ENCODE results near the gene FKBP7. TPM values are rescaled to one million over a fixed set of nuclear protein-coding genes. Genes with fewer than 3 reads are reported as not detected.

The FKBP7 gene
- total and polyA plus RNA-seq, 2 of the 13 experiments (the other 11 are each of a cell fraction or from before 2014, with no cell fraction given) = 12.4 to 14.8 TPM

- TF ChIP-seq FOXJ3 (CRISPR knock-in tag; IDR thresholded peaks at IDR 0.05; ENCODE audit: borderline replicate concordance) = peak; percentile 30; the same call in 1 of the 2 replicates
- TF ChIP-seq TFDP2 (CRISPR knock-in tag; IDR thresholded peaks at IDR 0.05) = peak; percentile 83
- TF ChIP-seq HDAC6 (IDR thresholded peaks at IDR 0.05; ENCODE audit: low read depth, low read length) = no peak
- no peak for TF ChIP-seq ZNF562 (CRISPR knock-in tag; IDR thresholded peaks at IDR 0.05; ENCODE audit: borderline replicate concordance)
- no peak for TF ChIP-seq ZNF17 (CRISPR knock-in tag; IDR thresholded peaks at IDR 0.05)
- peak; percentile 88 for TF ChIP-seq ZBTB7B (CRISPR knock-in tag; IDR thresholded peaks at IDR 0.05)
- TF ChIP-seq SPEN (CRISPR knock-in tag; IDR thresholded peaks at IDR 0.05; ENCODE audit: low read depth) = 0 out of 2 replicates have a peak, but pooled peaks have one; percentile 47
- TF ChIP-seq ARHGAP35 (CRISPR knock-in tag; IDR thresholded peaks at IDR 0.05; ENCODE audit: borderline replicate concordance) = 0 out of 2 replicates have a peak, but pooled peaks have one; percentile 35
- TF ChIP-seq SAP130 (CRISPR knock-in tag; IDR thresholded peaks at IDR 0.05; ENCODE audit: low read depth) = peak; percentile 68
- 0 out of 2 replicates have a peak, but pooled peaks have one; percentile 42 for TF ChIP-seq TBX2 (CRISPR knock-in tag; IDR thresholded peaks at IDR 0.05; ENCODE audit: borderline replicate concordance)
- peak; percentile 99 for TF ChIP-seq XRCC5 (optimal IDR thresholded peaks at IDR 0.05; ENCODE audit: low read length)
- TF ChIP-seq DNMT3B (CRISPR knock-in tag; conservative IDR thresholded peaks at IDR 0.05) = 0 out of 2 replicates have a peak, but pooled peaks have one; percentile 21
- TF ChIP-seq NR2F6 (IDR thresholded peaks at IDR 0.05) = no peak
- peak; percentile 40; the same call in 1 of the 2 replicates for TF ChIP-seq NR2F6 (CRISPR knock-in tag; IDR thresholded peaks at IDR 0.05)
- 0 out of 2 replicates have a peak, but pooled peaks have one; percentile 40 for TF ChIP-seq ZNF607 (CRISPR knock-in tag; IDR thresholded peaks at IDR 0.05; ENCODE audit: borderline replicate concordance)
- peak; percentile 60; the same call in 1 of the 2 replicates for TF ChIP-seq ZBTB20 (CRISPR knock-in tag; IDR thresholded peaks at IDR 0.05; ENCODE audit: borderline replicate concordance, low read depth)
- TF ChIP-seq KLF9 (CRISPR knock-in tag; IDR thresholded peaks at IDR 0.05; ENCODE audit: low read depth) = peak; percentile 79; the same call in 1 of the 2 replicates
- no peak for TF ChIP-seq ZSCAN21 (CRISPR knock-in tag; IDR thresholded peaks at IDR 0.05; ENCODE audit: borderline replicate concordance)
- peak; percentile 65; the same call in 1 of the 2 replicates for TF ChIP-seq HMGXB3 (CRISPR knock-in tag; IDR thresholded peaks at IDR 0.05; ENCODE audit: borderline replicate concordance)
- TF ChIP-seq ZMYM2 (CRISPR knock-in tag; IDR thresholded peaks at IDR 0.05) = no peak
- TF ChIP-seq FOXK1 (CRISPR knock-in tag; IDR thresholded peaks at IDR 0.05; ENCODE audit: borderline replicate concordance, low read depth) = peak; percentile 49; the same call in 1 of the 2 replicates
- TF ChIP-seq ZGPAT (CRISPR knock-in tag; IDR thresholded peaks at IDR 0.05) = peak; percentile 58
- peak; percentile 52 for TF ChIP-seq GATAD1 (CRISPR knock-in tag; IDR thresholded peaks at IDR 0.05)
These were observed 63.8 kb downstream of the FKBP7 start (continued) for GRCh38 chr2:178414266-178415247.
